OCI-LY1 (cell line): ENCODE results near the gene RNF8.
"Not testable (repeated sequence)": the region's sequence is repeated elsewhere in the genome, so short reads cannot be mapped to it uniquely, and the experiment has no call there.

Experiments
- H2AFZ ChIP-seq: fragments of 200-600 bp; sonication (generic), shearing (Covaris generic); 2 replicates; pipeline ENCODE4 v1.6.0; 2014; ENCODE audit warnings: antibody characterized with exemption, mild to moderate bottlenecking, low read length
- H3F3A ChIP-seq: fragments of 200-600 bp; sonication (generic), shearing (Covaris generic); 2 replicates; pipeline ENCODE4 v1.6.0; 2014; ENCODE audit warnings: mild to moderate bottlenecking, antibody characterized with exemption, low read length, moderate library complexity; ENCODE audit not compliant: insufficient read depth
- H3K27ac ChIP-seq: fragments of 200-600 bp; sonication (generic); 2 replicates; pipeline ENCODE4 v1.5.1; 2014; ENCODE audit warnings: low read length, mixed run types, mild to moderate bottlenecking, low read depth; ENCODE audit not compliant: poor library complexity, severe bottlenecking
- H3K27me3 ChIP-seq: fragments of 200-600 bp; sonication (generic); 2 replicates; pipeline ENCODE4 v1.6.0; 2014; ENCODE audit warnings: antibody characterized with exemption, mild to moderate bottlenecking, low read length, moderate library complexity; ENCODE audit not compliant: insufficient read depth
- H3K36me3 ChIP-seq: fragments of 200-600 bp; sonication (generic); 2 replicates; pipeline ENCODE4 v1.6.1; 2014; ENCODE audit warnings: mild to moderate bottlenecking, antibody characterized with exemption, low read length, moderate library complexity, mixed read lengths; ENCODE audit not compliant: insufficient read depth
- H3K4me1 ChIP-seq: fragments of 200-600 bp; sonication (generic); 2 replicates; pipeline ENCODE4 v1.5.1; 2014; ENCODE audit warnings: mild to moderate bottlenecking, low read length, moderate library complexity; ENCODE audit not compliant: insufficient read depth, severe bottlenecking
- H3K4me2 ChIP-seq: fragments of 200-600 bp; sonication (generic), shearing (Covaris generic); 2 replicates; pipeline ENCODE4 v1.6.1; 2014; ENCODE audit warnings: low read length
- H3K4me3 ChIP-seq: fragments of 200-600 bp; sonication (generic); 2 replicates; pipeline ENCODE4 v1.5.1; 2014; ENCODE audit warnings: low read length, low read depth, mild to moderate bottlenecking, mixed read lengths; ENCODE audit not compliant: poor library complexity, severe bottlenecking
- H3K79me2 ChIP-seq: fragments of 200-600 bp; shearing (Covaris generic); 2 replicates; pipeline ENCODE4 v1.6.1; 2016; ENCODE audit warnings: mixed run types, low read length, mixed read lengths; ENCODE audit not compliant: insufficient read depth
- H3K9ac ChIP-seq: fragments of 200-600 bp; sonication (generic), shearing (Covaris generic); 2 replicates; pipeline ENCODE4 v1.6.1; 2014; ENCODE audit warnings: mild to moderate bottlenecking, low read length, mixed read lengths
- H3K9me2 ChIP-seq: fragments of 200-600 bp; sonication (generic), shearing (Covaris generic); 2 replicates; pipeline ENCODE4 v1.6.1; 2014; ENCODE audit warnings: low read depth, mild to moderate bottlenecking, low read length, mixed read lengths
- H3K9me3 ChIP-seq: fragments of 200-600 bp; shearing (Covaris generic); 2 replicates; pipeline ENCODE4 v1.6.1; 2014; ENCODE audit warnings: low read length, mixed read lengths
- H4K20me1 ChIP-seq: fragments of 200-600 bp; sonication (generic), shearing (Covaris generic); 2 replicates; pipeline ENCODE4 v1.6.0; 2016; ENCODE audit warnings: mild to moderate bottlenecking, low read length; ENCODE audit not compliant: insufficient read depth
- EZH2 ChIP-seq: fragments of 200-600 bp; sonication (generic), shearing (Covaris generic); IDR thresholded peaks from 2 replicates; pipeline ENCODE4 v1.8.0; 2017; ENCODE audit warnings: borderline replicate concordance, mixed run types, mild to moderate bottlenecking, antibody characterized with exemption, low read length, moderate library complexity, mixed read lengths
- TF ChIP-seq, protein P1 (sequence below): fragments of 200-600 bp; sonication (generic), shearing (Covaris generic); IDR thresholded peaks from 2 replicates; pipeline ENCODE4 v1.5.1; 2017; ENCODE audit warnings: mild to moderate bottlenecking, antibody characterized with exemption, low read length, moderate library complexity, mixed read lengths

The RNF8 gene

DNA sequence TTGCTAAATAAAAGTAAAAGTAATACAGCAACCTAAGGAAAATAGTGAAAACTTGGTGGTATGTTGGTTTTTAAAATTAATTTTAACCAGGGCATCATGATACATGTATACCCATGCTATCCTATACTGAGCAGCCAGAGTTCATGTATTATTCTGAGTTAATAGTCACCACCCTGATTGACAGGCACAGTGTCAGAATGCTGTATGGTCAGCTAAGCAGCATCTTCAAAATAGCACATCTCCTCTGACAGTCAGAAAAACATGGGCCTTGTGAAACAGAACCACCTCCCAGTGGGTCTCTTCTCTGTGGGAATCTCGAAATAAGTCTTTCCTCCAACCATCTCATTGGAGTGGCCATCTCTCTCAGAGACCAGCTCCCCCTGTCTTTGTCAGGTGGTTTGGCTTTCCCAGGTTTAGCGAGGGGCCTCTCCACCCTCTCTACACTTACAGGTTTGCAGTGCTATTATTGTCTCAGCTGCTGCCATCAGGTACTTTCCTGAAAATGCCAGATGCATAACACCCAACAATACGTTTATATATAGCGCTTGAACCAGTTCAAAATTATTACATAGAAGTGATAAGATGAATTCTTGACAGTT is 47.1 kb upstream of the RNF8 start:
- Histone ChIP-seq H3K27ac (no peak overlapping the region), H3K36me3 (peaks cover 11% of the 10 kb centered on the region; the same call in 1 of the 2 replicates), H2AFZ (no peak overlapping the region), H3K9me2 (no peaks in the 10 kb centered on the region), H3K9me3 (no peaks in the 10 kb centered on the region), H3K9ac (no peak overlapping the region), H3F3A (no peaks in the 10 kb centered on the region), H3K4me3 (no peak overlapping the region), H3K27me3 (no peaks in the 10 kb centered on the region), H3K4me2 (no peak overlapping the region; the same call in 1 of the 2 replicates), H4K20me1 (no peaks in the 10 kb centered on the region), H3K79me2 (no peaks in the 10 kb centered on the region), H3K4me1 (peaks cover 12% of the 10 kb centered on the region)
- TF ChIP-seq, protein P1, sequence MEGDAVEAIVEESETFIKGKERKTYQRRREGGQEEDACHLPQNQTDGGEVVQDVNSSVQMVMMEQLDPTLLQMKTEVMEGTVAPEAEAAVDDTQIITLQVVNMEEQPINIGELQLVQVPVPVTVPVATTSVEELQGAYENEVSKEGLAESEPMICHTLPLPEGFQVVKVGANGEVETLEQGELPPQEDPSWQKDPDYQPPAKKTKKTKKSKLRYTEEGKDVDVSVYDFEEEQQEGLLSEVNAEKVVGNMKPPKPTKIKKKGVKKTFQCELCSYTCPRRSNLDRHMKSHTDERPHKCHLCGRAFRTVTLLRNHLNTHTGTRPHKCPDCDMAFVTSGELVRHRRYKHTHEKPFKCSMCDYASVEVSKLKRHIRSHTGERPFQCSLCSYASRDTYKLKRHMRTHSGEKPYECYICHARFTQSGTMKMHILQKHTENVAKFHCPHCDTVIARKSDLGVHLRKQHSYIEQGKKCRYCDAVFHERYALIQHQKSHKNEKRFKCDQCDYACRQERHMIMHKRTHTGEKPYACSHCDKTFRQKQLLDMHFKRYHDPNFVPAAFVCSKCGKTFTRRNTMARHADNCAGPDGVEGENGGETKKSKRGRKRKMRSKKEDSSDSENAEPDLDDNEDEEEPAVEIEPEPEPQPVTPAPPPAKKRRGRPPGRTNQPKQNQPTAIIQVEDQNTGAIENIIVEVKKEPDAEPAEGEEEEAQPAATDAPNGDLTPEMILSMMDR = no peak
- no peak for TF ChIP-seq EZH2

DNA sequence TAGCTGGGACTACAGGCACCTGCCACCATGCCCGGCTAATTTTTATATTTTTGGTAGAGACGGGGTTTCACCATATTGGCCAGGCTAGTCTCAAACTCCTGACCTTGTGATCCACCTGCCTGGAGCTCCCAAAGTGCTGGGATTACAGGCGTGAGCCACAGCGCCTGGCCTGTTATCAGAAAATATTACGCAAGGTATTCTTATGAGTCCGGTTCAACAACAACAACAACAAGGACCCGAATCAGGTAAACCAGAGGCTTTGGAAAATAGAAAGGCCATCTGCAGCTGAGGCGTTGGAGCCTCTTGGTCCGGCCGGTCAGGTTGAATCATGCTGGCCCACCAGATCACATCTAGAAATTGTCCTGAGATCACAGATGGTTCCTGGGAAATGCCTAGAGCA is 46.3 kb upstream of the RNF8 start:
- H3K4me3 ChIP-seq, H3K27ac ChIP-seq, H3K9me2 ChIP-seq, H3K9ac ChIP-seq, H3K9me3 ChIP-seq, H3K79me2 ChIP-seq, H3K4me2 ChIP-seq, H3K27me3 ChIP-seq, H4K20me1 ChIP-seq, H3F3A ChIP-seq, H2AFZ ChIP-seq: not testable (repeated sequence)
- H3K36me3 ChIP-seq = peaks cover 10% of the 10 kb centered on the region; the same call in 1 of the 2 replicates
- H3K4me1 ChIP-seq = peaks cover 12% of the 10 kb centered on the region

DNA sequence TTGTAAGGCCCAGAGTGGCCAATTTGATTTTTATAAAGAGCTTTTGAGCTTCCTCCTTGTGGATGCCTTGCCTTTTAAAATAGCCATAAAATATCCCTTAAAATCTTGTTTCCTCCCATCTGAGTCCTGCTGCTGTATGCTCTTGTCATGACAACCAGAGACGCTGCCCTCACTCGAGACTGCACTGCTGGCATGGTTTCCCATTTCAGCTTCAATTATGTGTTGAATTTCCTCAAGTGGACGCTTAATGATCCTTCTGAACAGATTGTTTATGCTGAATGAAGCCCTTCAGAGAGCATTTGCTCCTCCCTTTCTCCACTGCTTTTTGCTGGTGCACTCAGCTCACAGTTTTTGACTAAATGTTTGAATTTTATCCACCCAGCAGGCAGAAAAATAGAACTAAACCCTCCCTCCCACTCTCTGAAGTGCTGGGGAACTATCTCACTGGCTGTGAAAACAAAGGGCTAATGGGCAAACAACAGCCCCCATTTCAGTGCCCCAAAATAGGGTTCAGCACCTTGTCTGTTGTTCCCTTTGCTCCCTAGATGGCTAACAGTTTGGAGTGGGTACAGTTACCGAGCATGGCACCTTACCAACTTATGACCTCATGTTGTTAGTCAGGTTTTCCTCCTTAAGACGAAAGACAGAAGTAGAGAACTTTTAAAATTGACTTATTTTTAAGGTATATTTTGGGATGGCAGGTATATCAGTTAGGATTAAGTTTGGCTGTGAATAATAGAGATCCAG is 45.5 kb upstream of the RNF8 start:
- H3K4me1 ChIP-seq = peaks cover 12% of the 10 kb centered on the region
- H3K4me2 ChIP-seq = no peak overlapping the region
- no peaks in the 10 kb centered on the region for H4K20me1 ChIP-seq
- no peak overlapping the region for H2AFZ ChIP-seq
- H3K27ac ChIP-seq = no peak overlapping the region
- no peaks in the 10 kb centered on the region for H3K9me2 ChIP-seq
- H3K27me3 ChIP-seq = no peaks in the 10 kb centered on the region
- no peaks in the 10 kb centered on the region for H3K9me3 ChIP-seq
- no peak overlapping the region for H3K4me3 ChIP-seq
- no peak overlapping the region for H3K9ac ChIP-seq
- H3K79me2 ChIP-seq = no peaks in the 10 kb centered on the region
- TF ChIP-seq EZH2 = no peak
- TF ChIP-seq, protein P1 = no peak
- peaks cover 5% of the 10 kb centered on the region; the same call in 1 of the 2 replicates for H3K36me3 ChIP-seq
- H3F3A ChIP-seq = no peaks in the 10 kb centered on the region
